ENCODE measurements around the gene MYO5A. TPM values are rescaled to one million over a fixed set of nuclear protein-coding genes. Genes with fewer than 3 reads are reported as not detected.

Gene MYO5A
- total RNA-seq, 1 experiment from 2014 or later: 61.1 TPM

DNA sequence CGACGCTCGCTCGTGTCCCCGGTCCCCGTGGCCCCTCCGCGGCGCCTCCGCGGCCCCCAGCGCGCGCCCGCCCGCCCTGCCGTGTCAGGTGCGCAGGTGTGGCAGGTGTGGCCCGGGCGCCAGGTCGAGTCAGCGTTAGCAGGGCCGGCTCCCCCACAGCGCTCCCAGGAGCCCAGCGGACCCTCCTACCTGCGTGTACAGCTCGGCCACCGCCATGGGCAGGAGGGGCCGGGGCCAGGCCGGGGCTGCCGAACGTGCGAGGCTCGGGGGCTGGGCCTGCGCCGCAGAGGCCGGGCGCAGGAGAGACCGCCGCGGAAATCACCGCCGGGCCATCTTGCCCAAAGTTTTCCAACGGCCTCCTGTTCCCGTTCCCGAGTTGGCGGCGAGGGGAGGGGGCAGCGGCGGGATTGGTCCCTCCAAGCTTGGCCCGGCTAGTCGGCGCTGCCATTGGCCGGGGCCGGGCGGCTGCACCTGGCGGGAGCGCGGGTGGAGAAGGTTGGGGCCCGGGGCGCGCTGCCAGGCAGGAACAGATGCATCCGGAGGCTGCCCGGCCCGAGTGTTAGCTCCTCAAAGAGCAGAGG is 233.2 kb downstream of the MYO5A start, which contains the start of gene MYO5C:
TSS of gene MYO5C (minus strand) at position 384 of the 581 bp plus-strand sequence. CDS start at position 216, 168 bp downstream.
- in situ Hi-C loops (cut with HindIII; ENCODE audit: low pct_unique_long_range_greater_than_20kb, low sequenced_read_pairs): no loop called here
- BruUV-seq (replicated peaks): no TSS peak
- H3K4me1 ChIP-seq (ENCODE audit: control insufficient read depth, insufficient read depth, low read length): peaks cover 30% of the 10 kb centered on the region
- peak within 1 kb of the TSS; percentile 53 to 61 for H3K4me3 ChIP-seq (ENCODE audit: low read depth in 2 of 2, low read length in 2 of 2)
- no peaks in the 10 kb centered on the region for H3K36me3 ChIP-seq (ENCODE audit: control insufficient read depth, insufficient read depth, low read length)
- POLR2A ChIA-PET: interaction anchor here (0.5 kb wide), 1 partner anchor 30 kb away, joined by 6 read pairs; no protein-coding TSS in a partner anchor
- TF ChIP-seq, protein P1, sequence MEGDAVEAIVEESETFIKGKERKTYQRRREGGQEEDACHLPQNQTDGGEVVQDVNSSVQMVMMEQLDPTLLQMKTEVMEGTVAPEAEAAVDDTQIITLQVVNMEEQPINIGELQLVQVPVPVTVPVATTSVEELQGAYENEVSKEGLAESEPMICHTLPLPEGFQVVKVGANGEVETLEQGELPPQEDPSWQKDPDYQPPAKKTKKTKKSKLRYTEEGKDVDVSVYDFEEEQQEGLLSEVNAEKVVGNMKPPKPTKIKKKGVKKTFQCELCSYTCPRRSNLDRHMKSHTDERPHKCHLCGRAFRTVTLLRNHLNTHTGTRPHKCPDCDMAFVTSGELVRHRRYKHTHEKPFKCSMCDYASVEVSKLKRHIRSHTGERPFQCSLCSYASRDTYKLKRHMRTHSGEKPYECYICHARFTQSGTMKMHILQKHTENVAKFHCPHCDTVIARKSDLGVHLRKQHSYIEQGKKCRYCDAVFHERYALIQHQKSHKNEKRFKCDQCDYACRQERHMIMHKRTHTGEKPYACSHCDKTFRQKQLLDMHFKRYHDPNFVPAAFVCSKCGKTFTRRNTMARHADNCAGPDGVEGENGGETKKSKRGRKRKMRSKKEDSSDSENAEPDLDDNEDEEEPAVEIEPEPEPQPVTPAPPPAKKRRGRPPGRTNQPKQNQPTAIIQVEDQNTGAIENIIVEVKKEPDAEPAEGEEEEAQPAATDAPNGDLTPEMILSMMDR (IDR thresholded peaks at IDR 0.05): no peak
- TF ChIP-seq SIN3A (IDR thresholded peaks at IDR 0.05; ENCODE audit: borderline replicate concordance, insufficient read depth, low read depth, low read length) (no peak), POLR2AphosphoS5 (IDR thresholded peaks at IDR 0.05; ENCODE audit: low read depth, low read length) (no peak; the same call in 1 of the 2 replicates), TCF7L2 (IDR thresholded peaks at IDR 0.05; ENCODE audit: low read depth, low read length) (no peak)
- TF ChIP-seq, protein P2, sequence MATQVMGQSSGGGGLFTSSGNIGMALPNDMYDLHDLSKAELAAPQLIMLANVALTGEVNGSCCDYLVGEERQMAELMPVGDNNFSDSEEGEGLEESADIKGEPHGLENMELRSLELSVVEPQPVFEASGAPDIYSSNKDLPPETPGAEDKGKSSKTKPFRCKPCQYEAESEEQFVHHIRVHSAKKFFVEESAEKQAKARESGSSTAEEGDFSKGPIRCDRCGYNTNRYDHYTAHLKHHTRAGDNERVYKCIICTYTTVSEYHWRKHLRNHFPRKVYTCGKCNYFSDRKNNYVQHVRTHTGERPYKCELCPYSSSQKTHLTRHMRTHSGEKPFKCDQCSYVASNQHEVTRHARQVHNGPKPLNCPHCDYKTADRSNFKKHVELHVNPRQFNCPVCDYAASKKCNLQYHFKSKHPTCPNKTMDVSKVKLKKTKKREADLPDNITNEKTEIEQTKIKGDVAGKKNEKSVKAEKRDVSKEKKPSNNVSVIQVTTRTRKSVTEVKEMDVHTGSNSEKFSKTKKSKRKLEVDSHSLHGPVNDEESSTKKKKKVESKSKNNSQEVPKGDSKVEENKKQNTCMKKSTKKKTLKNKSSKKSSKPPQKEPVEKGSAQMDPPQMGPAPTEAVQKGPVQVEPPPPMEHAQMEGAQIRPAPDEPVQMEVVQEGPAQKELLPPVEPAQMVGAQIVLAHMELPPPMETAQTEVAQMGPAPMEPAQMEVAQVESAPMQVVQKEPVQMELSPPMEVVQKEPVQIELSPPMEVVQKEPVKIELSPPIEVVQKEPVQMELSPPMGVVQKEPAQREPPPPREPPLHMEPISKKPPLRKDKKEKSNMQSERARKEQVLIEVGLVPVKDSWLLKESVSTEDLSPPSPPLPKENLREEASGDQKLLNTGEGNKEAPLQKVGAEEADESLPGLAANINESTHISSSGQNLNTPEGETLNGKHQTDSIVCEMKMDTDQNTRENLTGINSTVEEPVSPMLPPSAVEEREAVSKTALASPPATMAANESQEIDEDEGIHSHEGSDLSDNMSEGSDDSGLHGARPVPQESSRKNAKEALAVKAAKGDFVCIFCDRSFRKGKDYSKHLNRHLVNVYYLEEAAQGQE (IDR thresholded peaks at IDR 0.05; ENCODE audit: insufficient read depth in 1 of 2, low read depth in 2 of 2, low read length in 1 of 2): no peak
- intact Hi-C loops (cut with micrococcal nuclease; ENCODE audit: unreplicated experiment): no loop called here
- peak; percentile 91 for ATAC-seq
- H3K27ac ChIP-seq (ENCODE audit: low read length): peak within 1 kb of the TSS; percentile 74
- CTCF ChIA-PET: no interaction called here
- DNase-seq (ENCODE audit: low read depth, low spot score): no peak
- H3K27me3 ChIP-seq (ENCODE audit: control insufficient read depth, insufficient read depth, low read length): no peaks in the 10 kb centered on the region
- H3K9me3 ChIP-seq (ENCODE audit: control insufficient read depth, insufficient read depth, low read depth, low read length): peaks cover 4% of the 10 kb centered on the region; the same call in 1 of the 2 replicates

DNA sequence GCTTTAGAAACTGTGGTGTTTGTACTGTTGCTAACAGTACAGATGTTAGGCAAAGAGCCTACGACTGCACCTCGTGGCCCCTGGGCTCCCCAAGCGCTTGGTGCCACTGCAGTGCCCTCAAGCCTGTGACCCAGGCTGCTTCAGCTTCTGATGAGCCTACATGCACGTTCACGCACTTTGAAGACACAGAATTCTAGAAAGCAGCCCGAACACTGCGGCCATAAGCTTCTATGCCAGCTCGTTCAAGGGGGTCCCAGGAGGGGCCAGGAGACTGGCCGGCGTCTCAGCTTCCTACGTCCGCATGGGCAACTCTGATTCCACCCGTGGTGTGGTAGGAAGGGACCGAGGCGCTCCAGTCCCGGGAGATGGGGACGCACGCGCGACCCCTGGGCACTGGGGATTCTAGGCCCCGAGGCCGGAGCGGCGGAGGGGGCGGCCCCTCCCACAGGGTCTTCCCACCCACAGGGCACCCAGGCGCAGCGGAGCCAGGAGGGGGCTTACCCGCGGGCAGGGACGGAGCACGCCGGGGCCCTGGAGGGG is 233.7 kb downstream of the MYO5A start:
- peak overlapping the region; percentile 74 for H3K27ac ChIP-seq (ENCODE audit: low read length)
- BruUV-seq (replicated peaks): no TSS peak

More for the DNA sequence above, 233.7 kb downstream of the MYO5A start:
- intact Hi-C loops (cut with micrococcal nuclease; ENCODE audit: unreplicated experiment) (no loop called here), in situ Hi-C loops (cut with HindIII; ENCODE audit: low pct_unique_long_range_greater_than_20kb, low sequenced_read_pairs) (no loop called here)
- TF ChIP-seq, protein P1 (IDR thresholded peaks at IDR 0.05): no peak
- TF ChIP-seq TCF7L2 (IDR thresholded peaks at IDR 0.05; ENCODE audit: low read depth, low read length) (no peak), SIN3A (IDR thresholded peaks at IDR 0.05; ENCODE audit: borderline replicate concordance, insufficient read depth, low read depth, low read length) (no peak), POLR2AphosphoS5 (IDR thresholded peaks at IDR 0.05; ENCODE audit: low read depth, low read length) (no peak)
- TF ChIP-seq, protein P2 (IDR thresholded peaks at IDR 0.05; ENCODE audit: insufficient read depth in 1 of 2, low read depth in 2 of 2, low read length in 1 of 2): no peak
- ATAC-seq (peak; percentile 57), DNase-seq (ENCODE audit: low read depth, low spot score) (no peak)
- H3K4me1 ChIP-seq (ENCODE audit: control insufficient read depth, insufficient read depth, low read length): peaks cover 36% of the 10 kb centered on the region
- no peaks in the 10 kb centered on the region for H3K36me3 ChIP-seq (ENCODE audit: control insufficient read depth, insufficient read depth, low read length)
- H3K27me3 ChIP-seq (ENCODE audit: control insufficient read depth, insufficient read depth, low read length): no peaks in the 10 kb centered on the region
- H3K9me3 ChIP-seq (ENCODE audit: control insufficient read depth, insufficient read depth, low read depth, low read length): 0 out of 2 replicates have a peak, but pooled peaks cover under 1% of the 10 kb centered on the region
- POLR2A ChIA-PET: interaction anchor here (0.7 kb wide), 1 partner anchor 329 kb away, joined by 3 read pairs; no protein-coding TSS in a partner anchor
- CTCF ChIA-PET: interaction anchor here (0.7 kb wide), 1 partner anchor 31 kb away, joined by 3 read pairs; no protein-coding TSS in a partner anchor
- H3K4me3 ChIP-seq (ENCODE audit: low read depth in 2 of 2, low read length in 2 of 2): peak overlapping the region; percentile 53 to 61
